ENCODE measurements around the gene DGAT2L6.

DNA sequence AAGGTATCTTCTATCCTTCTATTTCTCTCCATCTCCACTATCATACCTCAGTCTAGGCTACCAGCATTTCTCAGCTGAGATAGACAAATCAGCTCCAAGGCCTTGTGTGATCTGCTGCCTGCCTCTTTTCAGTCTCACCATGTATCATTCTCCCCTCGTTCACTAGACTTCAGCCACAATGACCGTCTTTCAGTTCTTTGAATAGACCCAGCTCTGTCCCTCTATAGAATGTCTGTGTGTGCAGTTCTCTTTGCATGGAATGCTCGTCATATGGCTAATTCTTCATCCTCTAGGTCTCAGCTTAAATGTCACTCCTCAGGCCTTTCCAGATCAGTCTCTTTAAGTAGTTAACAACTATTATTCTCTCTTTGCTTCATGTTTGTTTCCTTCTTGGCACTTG is 37.5 kb upstream of the DGAT2L6 start:
- TF ChIP-seq, protein P1, sequence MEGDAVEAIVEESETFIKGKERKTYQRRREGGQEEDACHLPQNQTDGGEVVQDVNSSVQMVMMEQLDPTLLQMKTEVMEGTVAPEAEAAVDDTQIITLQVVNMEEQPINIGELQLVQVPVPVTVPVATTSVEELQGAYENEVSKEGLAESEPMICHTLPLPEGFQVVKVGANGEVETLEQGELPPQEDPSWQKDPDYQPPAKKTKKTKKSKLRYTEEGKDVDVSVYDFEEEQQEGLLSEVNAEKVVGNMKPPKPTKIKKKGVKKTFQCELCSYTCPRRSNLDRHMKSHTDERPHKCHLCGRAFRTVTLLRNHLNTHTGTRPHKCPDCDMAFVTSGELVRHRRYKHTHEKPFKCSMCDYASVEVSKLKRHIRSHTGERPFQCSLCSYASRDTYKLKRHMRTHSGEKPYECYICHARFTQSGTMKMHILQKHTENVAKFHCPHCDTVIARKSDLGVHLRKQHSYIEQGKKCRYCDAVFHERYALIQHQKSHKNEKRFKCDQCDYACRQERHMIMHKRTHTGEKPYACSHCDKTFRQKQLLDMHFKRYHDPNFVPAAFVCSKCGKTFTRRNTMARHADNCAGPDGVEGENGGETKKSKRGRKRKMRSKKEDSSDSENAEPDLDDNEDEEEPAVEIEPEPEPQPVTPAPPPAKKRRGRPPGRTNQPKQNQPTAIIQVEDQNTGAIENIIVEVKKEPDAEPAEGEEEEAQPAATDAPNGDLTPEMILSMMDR (IDR thresholded peaks at IDR 0.05) = no peak
- no peak for TF ChIP-seq POLR2A (IDR thresholded peaks at IDR 0.05)
